GM18520 (cell line): ENCODE measurements around the gene PPP4R1.

Experiments
- ATAC-seq: cut with Tn5 transposase; IDR thresholded peaks from one replicate; pipeline ENCODE4 v1.9.1; 2021; ENCODE audit not compliant: unreplicated experiment

PPP4R1 gene

DNA sequence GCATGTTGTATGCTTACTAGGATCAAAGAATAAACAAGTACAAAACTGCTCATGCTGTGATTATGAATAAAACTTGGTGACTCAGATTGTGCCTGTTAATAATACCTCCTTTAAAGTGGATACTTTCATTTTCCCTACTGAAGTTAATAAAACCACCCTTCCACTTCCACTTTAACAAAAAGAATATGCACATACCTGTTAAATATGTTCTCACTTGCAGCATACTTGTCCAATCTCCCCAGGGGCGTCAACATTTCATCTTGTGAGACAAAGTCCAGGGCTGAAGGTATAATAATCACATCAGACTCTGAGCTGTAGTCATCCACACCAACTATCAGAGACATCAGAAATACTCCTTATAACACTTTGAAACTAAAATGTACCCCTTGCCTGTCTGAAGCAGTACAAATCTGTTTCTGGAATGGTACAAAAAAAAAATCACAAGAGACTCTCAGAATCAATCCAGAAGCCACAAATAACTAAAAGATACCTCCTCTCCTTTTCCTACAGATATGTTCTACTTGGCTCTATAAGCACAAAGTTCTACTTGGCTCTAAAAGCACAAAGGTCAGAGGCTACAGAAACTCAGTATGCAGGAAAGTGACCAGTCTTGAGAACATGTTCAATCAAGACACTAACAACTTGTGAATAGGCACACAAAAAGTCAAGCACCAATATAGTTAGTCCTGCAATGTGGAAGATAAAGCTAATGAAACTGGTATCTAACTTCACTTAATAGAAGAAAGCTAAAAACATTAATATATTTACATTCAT lies 19.3 kb downstream of the PPP4R1 start:
- no peak for ATAC-seq

DNA sequence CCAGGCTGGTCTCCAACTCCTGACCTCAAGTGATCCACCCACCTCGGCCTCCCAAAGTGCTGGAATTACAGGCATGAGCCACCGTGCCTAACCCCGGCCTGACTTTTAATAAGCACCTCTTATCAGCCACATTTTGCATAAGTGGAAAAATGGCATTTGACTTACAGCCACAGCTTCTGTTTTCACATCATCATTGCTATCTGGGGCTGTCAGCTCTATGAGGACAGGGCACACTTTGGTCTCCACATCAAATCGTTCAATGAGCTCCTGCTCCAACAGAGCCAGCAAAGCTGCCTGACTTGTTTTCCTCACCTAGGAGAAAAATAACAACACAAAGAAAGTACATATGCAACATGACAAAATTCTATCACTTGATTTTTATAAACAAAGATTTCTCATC lies 26.4 kb downstream of the PPP4R1 start:
- ATAC-seq, result no peak

DNA sequence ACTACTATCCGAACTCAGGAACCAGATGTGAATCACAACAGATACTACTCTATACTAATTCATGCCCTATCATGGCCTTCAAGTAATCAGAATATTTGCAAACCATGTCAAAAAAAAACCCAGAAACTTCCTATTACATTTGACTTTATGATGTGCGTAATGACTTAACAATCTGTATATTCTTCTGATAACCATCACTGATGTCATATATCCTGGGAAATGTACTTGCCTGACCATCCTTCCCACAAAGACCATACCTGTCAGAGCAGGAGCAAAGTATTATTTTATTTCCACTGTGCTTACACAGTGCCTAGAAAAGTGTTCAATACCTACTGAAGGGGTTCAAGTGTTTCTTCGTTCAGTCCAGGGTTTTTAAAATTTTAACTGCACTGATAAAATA lies 27.5 kb downstream of the PPP4R1 start:
- no peak for ATAC-seq

DNA sequence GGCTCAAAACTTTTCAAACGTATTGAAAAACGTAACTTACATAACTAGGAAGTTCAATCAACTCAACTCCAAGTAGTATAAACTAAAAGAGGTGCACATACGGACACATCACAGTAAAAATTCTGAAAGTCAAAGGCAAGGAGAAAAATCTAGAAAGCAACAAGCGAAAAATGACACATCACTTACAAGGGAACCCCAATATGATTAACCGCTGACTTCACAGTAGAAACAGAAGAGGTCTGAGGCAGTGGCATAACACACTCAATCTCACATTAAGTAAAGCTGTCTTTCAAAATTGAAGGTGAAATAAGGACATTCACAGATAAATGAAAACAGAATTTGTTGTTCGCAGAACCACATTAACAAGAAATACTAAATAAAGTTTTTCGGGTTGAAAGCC lies 32.7 kb downstream of the PPP4R1 start:
- no peak for ATAC-seq

DNA sequence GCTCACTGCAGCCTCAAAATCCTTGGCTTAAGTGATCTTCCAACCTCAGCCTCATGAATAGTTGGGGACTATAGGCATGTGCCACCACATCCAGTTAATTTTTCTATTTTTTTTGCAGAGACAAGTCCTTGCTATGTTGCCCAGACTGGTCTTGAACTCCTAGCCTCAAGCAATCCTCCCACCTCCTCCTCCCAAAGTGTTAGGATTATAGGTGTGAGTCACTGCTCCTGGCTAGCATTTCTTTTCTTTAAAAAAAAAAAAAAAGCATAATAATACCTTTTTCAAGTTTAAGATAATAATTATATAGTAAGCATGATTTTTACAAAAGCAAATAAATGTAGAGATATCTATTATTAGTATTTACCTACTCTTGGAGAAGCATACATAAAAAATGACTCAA lies 36.1 kb downstream of the PPP4R1 start:
- no peak for ATAC-seq

DNA sequence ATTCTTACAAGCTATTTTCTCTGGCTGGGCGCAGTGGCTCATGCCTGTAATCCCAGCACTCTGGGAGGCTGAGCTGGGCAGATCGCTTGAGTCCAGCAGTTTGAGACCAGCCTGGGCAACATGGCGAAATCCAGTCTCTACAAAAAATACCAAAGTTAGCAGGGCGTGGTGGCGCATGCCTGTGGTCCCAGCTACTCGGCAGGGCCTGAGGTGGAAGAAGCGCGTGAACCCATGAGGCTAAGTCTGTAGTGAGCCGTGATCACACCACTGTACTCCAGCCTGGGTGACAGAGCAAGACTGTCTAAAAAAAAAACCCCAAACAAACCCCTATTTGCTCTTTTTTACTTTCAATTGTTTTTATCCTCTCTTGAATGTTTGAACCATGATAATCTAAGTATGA lies 37.0 kb downstream of the PPP4R1 start:
- ATAC-seq, result no peak

DNA sequence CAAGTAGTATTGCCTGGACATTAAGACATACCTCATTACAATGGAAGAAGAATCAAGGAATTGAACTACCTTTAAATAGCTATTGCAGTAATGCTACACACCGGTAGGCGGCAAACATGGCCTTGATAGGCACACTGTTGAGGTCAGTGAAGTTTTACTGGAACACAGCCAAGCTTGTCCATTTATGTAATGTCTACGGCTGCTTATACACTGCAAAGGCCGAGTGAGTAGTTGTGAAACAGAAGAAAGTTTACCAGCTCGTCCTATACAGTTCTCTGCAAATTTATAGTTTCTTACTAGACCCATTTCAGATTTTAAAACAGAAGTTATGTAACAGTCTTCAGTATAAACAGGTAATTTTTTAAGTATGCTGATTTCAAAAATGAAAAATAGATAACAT lies 38.8 kb downstream of the PPP4R1 start:
- no peak for ATAC-seq

DNA sequence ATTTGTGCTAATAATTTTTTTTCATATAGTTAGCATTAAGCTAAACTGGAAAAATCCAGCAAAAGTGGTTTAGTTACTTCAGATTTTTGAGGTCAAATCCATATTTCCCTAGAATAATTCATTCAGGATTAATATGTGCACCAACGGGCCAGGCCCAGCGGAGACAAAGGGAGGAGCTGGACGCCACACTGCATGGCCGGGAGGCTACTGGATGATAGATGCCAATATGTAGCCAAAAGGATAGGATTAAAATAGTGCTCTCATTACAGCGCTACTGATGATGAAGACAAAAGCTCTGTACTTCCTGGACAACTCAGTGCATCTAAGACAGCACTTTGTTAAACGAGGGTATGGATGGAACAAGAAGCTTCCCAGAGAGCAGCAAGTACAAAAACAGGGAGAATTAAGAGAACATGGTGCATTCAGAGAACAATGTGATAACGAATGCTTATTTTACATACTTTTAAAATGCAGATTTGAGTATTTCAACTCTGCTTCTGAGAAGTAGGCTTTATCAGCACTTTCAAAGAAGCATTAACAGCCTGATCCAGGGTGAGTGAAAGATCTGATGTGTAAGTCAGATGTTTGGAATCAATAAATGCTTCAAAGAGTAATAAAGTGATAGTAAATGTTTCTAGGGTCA lies 39.8 kb downstream of the PPP4R1 start:
- no peak for ATAC-seq

DNA sequence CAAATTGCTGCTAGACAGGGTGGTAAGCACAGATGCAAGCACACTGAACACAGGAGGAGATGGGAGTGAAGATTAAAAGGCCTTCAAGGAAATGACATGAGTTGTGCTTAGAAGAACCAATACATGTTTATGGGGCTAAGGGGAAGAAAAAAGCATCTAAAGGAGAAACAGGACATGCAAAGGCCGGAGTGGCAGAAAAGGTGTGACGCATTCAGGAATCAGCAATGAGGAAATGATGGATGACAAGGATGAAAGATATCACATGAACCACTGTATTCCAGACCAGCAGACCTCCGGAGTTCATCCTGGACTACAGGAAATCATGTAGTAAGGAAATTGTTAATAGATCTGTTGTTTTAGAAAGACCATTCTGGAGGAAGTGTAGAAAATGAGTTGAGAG lies 42.8 kb downstream of the PPP4R1 start:
- ATAC-seq, result no peak

DNA sequence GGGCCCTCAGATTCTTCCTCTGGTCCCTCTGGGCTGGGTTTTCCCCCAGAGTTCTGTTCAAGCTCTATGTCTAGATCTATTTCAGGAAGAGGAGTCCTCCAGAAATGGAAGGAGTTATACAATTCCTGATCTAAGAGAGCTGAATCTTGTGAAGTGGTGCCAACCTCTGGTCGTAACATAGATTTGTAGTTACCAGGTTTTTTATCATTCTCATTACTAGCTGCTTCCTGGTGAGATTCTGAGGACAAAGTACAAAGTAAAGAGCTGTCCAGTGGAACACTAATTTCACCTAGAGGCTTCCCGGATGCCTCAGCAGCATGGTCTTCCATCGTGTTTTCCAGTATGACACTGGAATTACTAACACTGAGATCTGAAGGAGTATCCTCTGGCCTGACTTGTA lies 44.1 kb downstream of the PPP4R1 start:
- ATAC-seq, result no peak

DNA sequence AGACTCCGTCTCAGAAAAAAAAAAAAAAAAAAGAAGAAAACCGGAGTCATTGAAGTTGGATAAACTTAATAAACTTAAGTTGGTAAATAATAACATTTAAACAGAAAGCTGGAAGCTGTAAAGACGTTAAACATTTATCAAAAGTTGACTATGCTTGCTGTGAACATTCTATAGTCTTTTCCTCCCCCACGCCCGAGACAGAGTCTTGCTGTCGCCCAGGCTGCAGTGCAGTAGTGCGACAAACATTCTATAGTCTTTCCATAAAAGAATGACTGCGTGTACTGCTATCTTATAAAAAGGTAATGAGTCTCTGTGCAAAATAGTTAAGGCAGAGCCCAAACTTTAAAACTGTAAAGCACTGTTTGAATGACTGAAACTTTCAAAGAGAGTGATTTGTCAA lies 45.2 kb downstream of the PPP4R1 start:
- ATAC-seq, result no peak

DNA sequence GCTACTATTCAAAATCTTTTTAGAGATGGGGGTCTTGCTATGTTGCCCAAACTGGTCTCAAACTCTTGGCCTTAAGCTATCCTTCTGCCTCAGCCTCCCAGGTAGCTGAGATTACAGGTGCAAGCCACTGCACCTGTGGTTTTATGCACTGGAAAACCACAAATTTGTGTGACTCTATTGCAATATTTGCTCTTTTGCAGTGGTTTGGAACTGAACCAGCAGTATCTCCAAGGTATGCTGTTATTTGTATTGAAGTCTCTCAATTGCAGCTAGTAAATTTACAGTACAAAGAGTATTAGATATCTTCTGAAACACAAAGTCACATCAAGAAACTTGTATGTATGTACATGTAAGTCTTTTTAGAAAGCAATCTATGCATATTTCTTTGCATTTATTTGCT lies 46.2 kb downstream of the PPP4R1 start:
- ATAC-seq, result no peak

DNA sequence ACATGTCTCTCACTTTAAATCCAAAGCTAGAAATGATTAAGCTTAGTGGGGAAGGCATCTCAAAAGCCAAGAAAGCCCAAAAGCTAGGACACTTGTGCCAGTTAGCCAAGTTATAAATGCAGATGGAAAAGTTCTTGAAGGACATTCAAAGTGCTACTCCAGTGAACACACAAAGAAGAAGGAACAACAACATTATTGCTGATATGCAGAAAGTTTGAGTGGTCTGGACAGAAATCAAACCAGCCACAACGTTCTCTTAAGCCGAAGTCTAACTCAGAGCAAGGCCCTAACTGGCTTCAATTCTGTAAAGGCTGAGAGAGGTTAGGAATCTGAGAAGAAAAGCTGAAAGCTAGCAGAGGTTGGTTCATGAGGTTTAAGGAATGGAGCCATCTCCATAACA lies 49.0 kb downstream of the PPP4R1 start:
- no peak for ATAC-seq

DNA sequence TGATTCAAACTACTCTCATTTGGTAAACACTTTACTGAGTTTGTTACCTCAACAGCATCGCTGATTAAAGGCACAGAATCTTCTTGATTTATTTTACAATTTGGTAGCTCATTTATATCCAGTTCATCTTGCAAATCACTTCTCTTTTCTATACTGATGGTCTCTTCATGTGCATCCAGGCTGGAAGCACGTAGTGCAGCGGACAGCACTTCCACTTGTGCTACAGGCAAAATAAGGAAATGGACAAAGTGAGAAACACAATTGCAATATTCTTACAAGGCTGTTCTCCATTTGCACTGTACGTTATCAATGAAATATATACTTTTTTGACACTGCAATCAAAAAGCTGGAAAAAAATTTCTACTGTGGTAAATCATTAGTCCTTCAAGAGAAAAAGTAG lies 51.0 kb downstream of the PPP4R1 start:
- no peak for ATAC-seq

DNA sequence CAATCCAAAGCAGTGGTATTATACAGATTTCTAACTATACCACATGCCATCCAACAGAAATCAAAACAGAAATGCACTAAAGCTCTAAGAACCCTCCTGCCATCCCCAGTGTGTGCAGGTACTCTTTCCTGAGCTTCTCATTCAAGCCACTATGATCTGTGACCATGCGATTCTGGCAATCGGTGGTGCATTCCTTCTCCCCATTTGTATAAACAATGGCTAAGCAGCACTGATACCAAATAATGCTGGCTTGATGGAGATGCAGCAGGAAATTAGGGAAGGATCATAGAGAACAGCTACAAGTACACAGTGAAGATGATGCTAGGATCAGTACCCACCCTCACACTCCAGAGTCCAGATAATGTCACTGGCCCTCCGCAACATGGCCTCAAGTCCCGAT lies 51.8 kb downstream of the PPP4R1 start:
- no peak for ATAC-seq

DNA sequence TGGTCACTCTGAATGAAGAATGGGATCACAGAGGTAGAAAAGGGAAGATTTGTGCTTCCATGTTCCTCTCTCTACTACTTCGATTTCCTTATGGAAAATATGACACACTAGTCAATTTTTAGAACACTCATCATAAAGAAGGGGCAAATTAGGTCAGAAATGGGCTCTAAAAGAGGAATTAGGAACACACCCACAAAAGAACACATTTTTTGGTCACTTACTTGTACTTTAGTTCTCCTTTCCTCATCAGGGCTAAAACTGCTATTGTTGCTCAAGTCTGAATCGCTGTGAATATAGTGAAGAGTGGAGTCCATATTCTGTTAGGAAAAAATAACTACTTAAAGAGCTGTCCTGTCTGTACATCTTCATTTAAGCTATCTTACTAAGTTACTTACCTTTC lies 52.6 kb downstream of the PPP4R1 start:
- ATAC-seq, result no peak

DNA sequence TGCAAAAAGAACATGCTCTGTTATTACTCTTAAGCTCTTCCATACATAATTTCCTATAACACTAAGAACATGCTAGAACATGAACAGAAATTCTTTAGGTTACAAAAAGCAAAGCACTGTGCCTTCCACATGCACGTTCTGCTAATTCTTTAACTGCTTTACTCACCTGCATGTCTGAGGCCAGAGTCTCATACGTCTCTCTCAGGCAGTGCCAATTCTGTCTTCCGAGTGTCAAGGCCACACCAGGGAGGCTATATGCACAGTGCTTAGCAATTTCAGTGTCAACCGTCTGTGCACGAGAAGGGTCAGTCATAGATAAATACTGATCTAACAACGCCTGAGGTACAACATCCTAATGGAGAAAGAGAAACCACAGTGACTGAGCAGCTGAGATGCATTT lies 55.1 kb downstream of the PPP4R1 start:
- no peak for ATAC-seq

DNA sequence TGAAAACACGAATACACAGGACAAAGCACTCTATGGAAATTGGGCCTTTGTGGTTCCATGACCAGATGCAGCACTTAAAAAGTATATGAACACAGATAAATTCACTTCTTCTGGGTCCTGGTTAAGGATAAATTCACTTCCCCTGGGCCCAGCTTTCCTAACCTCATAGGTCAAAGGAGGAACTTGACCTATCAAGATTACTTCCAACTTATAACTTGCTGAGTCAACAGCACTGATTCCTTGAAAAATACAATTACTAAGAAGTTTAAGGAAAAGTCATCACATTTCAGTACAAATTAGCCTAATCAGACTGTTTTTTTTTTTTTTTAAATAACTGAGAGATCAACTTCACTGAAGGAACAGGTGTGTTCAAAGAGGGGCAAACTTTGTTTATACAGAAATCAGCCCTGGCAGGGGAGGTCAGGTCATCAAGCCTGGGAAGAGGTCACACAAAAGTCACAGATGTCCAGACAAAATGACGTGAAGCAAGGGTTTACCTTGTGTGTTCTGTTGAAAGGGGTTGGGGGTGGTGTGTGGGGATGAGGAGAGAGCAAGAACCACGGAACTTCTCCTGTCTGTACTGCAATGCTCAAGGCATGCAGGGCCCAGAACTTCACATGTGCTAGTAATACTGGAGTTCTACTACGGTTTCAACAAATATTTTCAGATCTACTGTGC lies 55.8 kb downstream of the PPP4R1 start:
- ATAC-seq, result no peak

DNA sequence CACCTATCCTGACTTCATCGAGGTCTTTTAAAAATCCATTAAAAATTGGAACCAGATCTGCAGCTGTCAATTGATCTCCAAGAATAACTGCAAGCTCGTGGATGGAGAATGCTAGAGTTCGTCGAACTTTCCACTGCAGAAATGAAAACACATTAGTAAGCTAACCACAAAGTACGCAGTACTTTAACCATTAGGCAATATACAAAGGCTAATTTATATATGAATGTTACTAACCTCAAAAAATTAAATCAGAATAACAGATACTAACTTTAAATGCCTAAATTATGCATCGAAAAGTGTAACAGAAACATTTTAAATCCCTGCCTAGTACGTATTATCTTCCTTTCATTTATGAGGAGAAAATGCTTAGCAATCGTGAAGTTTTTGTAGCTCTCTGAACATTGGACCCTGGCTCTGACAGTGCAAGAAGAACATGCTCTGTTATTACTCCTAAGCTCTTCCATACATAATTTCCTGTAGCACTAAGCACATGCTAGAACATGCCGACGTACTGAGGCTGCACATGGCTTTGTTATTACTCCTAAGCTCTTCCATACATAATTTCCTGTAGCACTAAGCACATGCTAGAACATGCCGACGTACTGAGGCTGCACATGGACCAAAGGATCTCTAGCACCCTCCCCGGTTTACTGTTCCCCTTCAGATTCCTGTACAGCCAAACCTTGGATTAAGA lies 57.0 kb downstream of the PPP4R1 start:
- ATAC-seq, result no peak

DNA sequence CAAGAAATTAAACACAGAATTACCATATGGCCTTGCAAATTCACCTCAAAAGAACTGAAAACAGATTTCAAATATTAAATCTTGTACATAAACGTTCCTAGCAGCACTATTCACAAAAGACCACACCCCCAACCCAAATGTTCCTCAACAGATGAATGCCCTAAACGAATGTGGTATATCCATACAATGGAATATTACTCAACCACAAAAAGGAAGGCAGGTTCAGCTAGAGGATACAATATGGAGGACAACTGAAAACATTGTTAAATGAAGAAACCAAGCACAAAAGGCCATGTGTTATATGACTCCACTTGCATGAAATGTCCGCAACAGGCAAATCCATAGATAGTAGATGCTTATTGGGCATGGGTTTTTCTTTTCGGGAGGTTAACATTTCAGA lies 61.7 kb downstream of the PPP4R1 start:
- ATAC-seq, result no peak

DNA sequence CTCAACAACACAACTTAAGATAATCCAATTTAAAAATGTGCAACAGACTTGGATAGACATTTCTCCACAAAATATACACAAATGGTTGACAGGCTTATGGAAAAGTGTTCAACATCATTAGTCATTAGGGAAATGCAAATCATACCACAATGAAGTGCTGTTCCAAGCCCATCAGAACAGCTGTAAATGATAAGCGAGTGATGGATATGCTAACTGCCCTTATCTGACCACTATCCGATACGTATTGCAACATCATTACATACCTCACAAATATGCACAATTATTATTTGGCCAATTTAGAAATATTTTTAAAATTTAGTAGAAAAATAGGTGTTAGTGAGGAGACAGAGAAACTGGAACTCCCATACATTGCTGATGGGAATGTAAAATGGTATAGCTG lies 62.2 kb downstream of the PPP4R1 start:
- ATAC-seq, result no peak

DNA sequence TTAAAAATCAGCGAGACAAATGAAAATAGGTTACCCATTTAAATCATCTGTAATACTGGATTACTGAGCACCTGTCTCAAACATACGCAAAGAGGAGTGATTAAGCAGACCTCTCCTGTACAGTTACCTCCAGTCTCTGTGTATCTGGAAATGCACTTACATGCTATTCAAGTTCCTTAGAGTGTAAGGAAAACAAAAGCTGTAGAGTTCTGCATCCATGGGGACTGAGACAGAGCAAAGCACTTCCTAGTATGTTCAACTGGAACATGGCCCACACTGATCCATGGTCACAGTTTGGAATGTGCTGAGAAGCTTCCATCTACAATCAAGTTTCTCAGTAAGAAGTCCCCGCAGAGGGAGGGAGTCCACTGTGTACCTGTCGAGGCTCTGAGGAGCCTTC lies 63.9 kb downstream of the PPP4R1 start:
- ATAC-seq, result no peak
